Vagina (tissue), 2 donors: ENCODE results near the gene DPPA2. TPM values are rescaled to one million over a fixed set of nuclear protein-coding genes. Genes with fewer than 3 reads are reported as not detected.

ENCODE experiments used
- DNase-seq, 2 donors: peaks; one replicate each; pipeline ENCODE4 v3.0.0-alpha.2; 2017; ENCODE audit errors: extremely low spot score in 2 of 2
- H3K27ac ChIP-seq: fragments of 200-600 bp; sonication (generic); one replicate; pipeline ENCODE4 v1.5.1; 2019
- H3K27me3 ChIP-seq: fragments of 200-600 bp; sonication (generic); one replicate; pipeline ENCODE4 v1.5.1; 2019
- H3K36me3 ChIP-seq, 2 donors: fragments of 200-600 bp; sonication (generic); one replicate each; pipeline ENCODE4 v1.5.1; 2017 to 2019
- H3K4me1 ChIP-seq: fragments of 200-600 bp; sonication (generic); one replicate; pipeline ENCODE4 v1.5.1; 2019
- H3K4me3 ChIP-seq, 2 donors: fragments of 200-600 bp; sonication (generic); 1 replicate in 1 of 2; 2 replicates in 1 of 2; pipeline ENCODE4 v1.5.1; 2016 to 2019
- H3K9me3 ChIP-seq: fragments of 200-600 bp; sonication (generic); one replicate; pipeline ENCODE4 v1.5.1; 2019
- CTCF ChIP-seq, 3 experiments: fragments of 450-650 bp in 2 of 3; fragments of 200-600 bp in 1 of 3; sonication (generic) in 1 of 3; IDR thresholded peaks; one replicate each; pipeline ENCODE4 v1.5.1; 2017 to 2019; ENCODE audit warnings: antibody characterized with exemption in 3 of 3, mild to moderate bottlenecking in 2 of 3, moderate library complexity in 2 of 3
- POLR2A ChIP-seq, 2 donors: fragments of 450-650 bp; IDR thresholded peaks; one replicate each; pipeline ENCODE4 v1.6.1; 2017; ENCODE audit warnings: antibody characterized with exemption in 2 of 2, mild to moderate bottlenecking in 2 of 2, moderate library complexity in 2 of 2
- POLR2AphosphoS5 ChIP-seq, 2 donors: sonication (generic); formaldehyde crosslinking; IDR thresholded peaks; one replicate each; pipeline ENCODE4 v1.9.0; 2017; ENCODE audit warnings: antibody characterized with exemption in 2 of 2, mild to moderate bottlenecking in 2 of 2, low read depth in 1 of 2; ENCODE audit not compliant: insufficient read depth in 1 of 2
- intact Hi-C: fragments of 100-400 bp; cut with DNase I; formaldehyde crosslinking; loops from one replicate; pipeline ENCODE4 v1.15.1; 2023
- total RNA-seq: library from RNA; depleted of rRNA; stranded (reverse); fragments of >200 nt; gene quantifications from one replicate; pipeline ENCODE4 v1.2.3, GENCODE V29; 2016

Gene DPPA2
- total RNA-seq, 1 donor from 2014 or later = not detected

GRCh38 chr3:109356442-109357155 is 40.3 kb upstream of the DPPA2 start:
- intact Hi-C loops = no loop called here
- Histone ChIP-seq H3K4me3 (no peak overlapping the region), H3K9me3 (no peaks in the 10 kb centered on the region), H3K27me3 (no peaks in the 10 kb centered on the region), H3K36me3 (no peaks in the 10 kb centered on the region), H3K4me1 (no peaks in the 10 kb centered on the region), H3K27ac (no peak overlapping the region)
- no peak for TF ChIP-seq CTCF (IDR thresholded peaks at IDR 0.05)
- no peak for TF ChIP-seq POLR2AphosphoS5 (IDR thresholded peaks at IDR 0.05; ENCODE audit: insufficient read depth in 1 of 2, low read depth in 1 of 2)
- no peak for TF ChIP-seq POLR2A (IDR thresholded peaks at IDR 0.05)
- DNase-seq = no peak

- TF ChIP-seq POLR2AphosphoS5 (IDR thresholded peaks at IDR 0.05; ENCODE audit: insufficient read depth in 1 of 2, low read depth in 1 of 2) = no peak
- no peak for TF ChIP-seq POLR2A (IDR thresholded peaks at IDR 0.05)
- no peak for TF ChIP-seq CTCF (IDR thresholded peaks at IDR 0.05)
- H3K9me3 ChIP-seq = no peaks in the 10 kb centered on the region
- no peaks in the 10 kb centered on the region for H3K27me3 ChIP-seq
- H3K4me3 ChIP-seq = no peak overlapping the region
- no peak for DNase-seq
- intact Hi-C loops = no loop called here
- no peaks in the 10 kb centered on the region for H3K36me3 ChIP-seq
- no peak overlapping the region for H3K27ac ChIP-seq
- no peaks in the 10 kb centered on the region for H3K4me1 ChIP-seq
Observed at GRCh38 chr3:109355625-109356441, 39.5 kb upstream of the DPPA2 start.

GRCh38 chr3:109353057-109353456 is 36.7 kb upstream of the DPPA2 start:
- no peak overlapping the region for H3K27ac ChIP-seq
- H3K27me3 ChIP-seq = no peaks in the 10 kb centered on the region
- H3K36me3 ChIP-seq = no peaks in the 10 kb centered on the region
- no peaks in the 10 kb centered on the region for H3K4me1 ChIP-seq
- H3K4me3 ChIP-seq = no peak overlapping the region
- no peak for DNase-seq
- H3K9me3 ChIP-seq = no peaks in the 10 kb centered on the region
- intact Hi-C loops = no loop called here
- TF ChIP-seq CTCF (IDR thresholded peaks at IDR 0.05) (no peak), POLR2AphosphoS5 (IDR thresholded peaks at IDR 0.05; ENCODE audit: insufficient read depth in 1 of 2, low read depth in 1 of 2) (no peak), POLR2A (IDR thresholded peaks at IDR 0.05) (no peak)

GRCh38 chr3:109351231-109351630 is 34.9 kb upstream of the DPPA2 start:
- Histone ChIP-seq H3K27me3 (no peaks in the 10 kb centered on the region), H3K9me3 (no peaks in the 10 kb centered on the region), H3K27ac (no peak overlapping the region), H3K4me1 (no peaks in the 10 kb centered on the region), H3K4me3 (no peak overlapping the region), H3K36me3 (no peaks in the 10 kb centered on the region)
- TF ChIP-seq POLR2AphosphoS5 (IDR thresholded peaks at IDR 0.05; ENCODE audit: insufficient read depth in 1 of 2, low read depth in 1 of 2) = no peak
- no peak for TF ChIP-seq POLR2A (IDR thresholded peaks at IDR 0.05)
- TF ChIP-seq CTCF (IDR thresholded peaks at IDR 0.05) = no peak
- intact Hi-C loops = no loop called here
- no peak for DNase-seq
